Muscle layer of duodenum (tissue), 2 donors: ENCODE results near the gene CETN1.

Source experiments
- H3K27ac ChIP-seq: one replicate; pipeline ENCODE4 v1.7.0; 2013; ENCODE audit warnings: mild to moderate bottlenecking, low read length
- H3K27me3 ChIP-seq: one replicate; pipeline ENCODE4 v1.7.0; 2013; ENCODE audit warnings: low read depth, mild to moderate bottlenecking, control low read depth, low read length
- H3K36me3 ChIP-seq, 2 donors: one replicate each; pipeline ENCODE4 v1.7.0; 2013; ENCODE audit warnings: low read length in 2 of 2, control low read depth in 1 of 2, mild to moderate bottlenecking in 1 of 2; ENCODE audit not compliant: insufficient read depth in 2 of 2, control insufficient read depth in 1 of 2
- H3K4me1 ChIP-seq, 2 donors: one replicate each; pipeline ENCODE4 v1.7.0; 2013; ENCODE audit warnings: low read length in 2 of 2, mild to moderate bottlenecking in 2 of 2, control low read depth in 1 of 2, moderate library complexity in 1 of 2; ENCODE audit not compliant: insufficient read depth in 2 of 2, control insufficient read depth in 1 of 2
- H3K4me3 ChIP-seq, 2 donors: one replicate each; pipeline ENCODE4 v1.7.0; 2013; ENCODE audit warnings: low read length in 2 of 2, low read depth in 1 of 2, mild to moderate bottlenecking in 1 of 2
- H3K9me3 ChIP-seq, 2 donors: one replicate each; pipeline ENCODE4 v1.7.0; 2013; ENCODE audit warnings: low read length in 2 of 2, control low read depth in 1 of 2, mild to moderate bottlenecking in 1 of 2; ENCODE audit not compliant: control insufficient read depth in 1 of 2
- donor health status: healthy.

CETN1 gene

DNA sequence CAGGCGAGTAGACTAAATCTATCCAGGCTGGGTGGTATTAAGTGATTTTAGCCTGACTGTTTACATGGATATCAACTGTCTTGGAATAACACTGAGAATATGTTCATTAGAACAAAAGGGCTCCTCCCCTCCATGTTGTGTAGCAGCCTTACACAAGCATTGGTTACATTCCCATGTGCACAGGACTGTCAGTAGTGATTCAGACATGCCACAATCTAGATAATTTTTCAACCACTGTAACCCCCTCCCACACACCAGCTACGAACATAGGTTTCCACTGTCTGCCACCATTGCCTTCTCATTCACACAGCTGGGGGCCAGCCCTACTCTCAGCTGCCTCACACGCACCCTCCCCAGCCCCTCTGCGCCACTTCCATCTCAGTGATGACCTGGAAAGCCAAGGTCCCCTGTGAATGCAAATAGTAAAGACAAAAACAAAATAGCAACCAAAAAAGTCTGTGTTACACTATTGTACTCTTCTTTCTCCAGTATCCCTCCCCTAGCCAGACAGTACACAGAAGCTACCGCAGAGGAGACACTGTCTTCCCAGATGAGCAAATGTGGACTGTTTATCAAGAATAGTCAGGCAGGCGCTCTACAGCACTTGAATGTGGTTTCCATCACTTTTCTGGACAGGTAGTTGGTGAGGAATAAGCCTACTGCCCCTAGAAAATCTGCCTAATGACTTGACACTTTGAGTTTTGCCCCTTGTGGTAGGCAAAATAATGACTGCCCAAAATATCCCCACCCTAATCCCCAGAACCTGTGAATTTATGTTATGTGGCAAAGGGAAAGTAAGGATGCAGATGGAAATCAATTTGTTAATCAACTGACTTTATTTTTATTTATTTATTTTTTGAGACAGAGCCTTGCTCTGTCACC, 49.3 kb downstream of the CETN1 start:
- no peaks in the 10 kb centered on the region for H3K4me1 ChIP-seq
- H3K9me3 ChIP-seq, result no peaks in the 10 kb centered on the region
- H3K27me3 ChIP-seq, result no peaks in the 10 kb centered on the region
- no peak overlapping the region for H3K27ac ChIP-seq
- H3K36me3 ChIP-seq, result no peaks in the 10 kb centered on the region
- H3K4me3 ChIP-seq, result no peak overlapping the region

DNA sequence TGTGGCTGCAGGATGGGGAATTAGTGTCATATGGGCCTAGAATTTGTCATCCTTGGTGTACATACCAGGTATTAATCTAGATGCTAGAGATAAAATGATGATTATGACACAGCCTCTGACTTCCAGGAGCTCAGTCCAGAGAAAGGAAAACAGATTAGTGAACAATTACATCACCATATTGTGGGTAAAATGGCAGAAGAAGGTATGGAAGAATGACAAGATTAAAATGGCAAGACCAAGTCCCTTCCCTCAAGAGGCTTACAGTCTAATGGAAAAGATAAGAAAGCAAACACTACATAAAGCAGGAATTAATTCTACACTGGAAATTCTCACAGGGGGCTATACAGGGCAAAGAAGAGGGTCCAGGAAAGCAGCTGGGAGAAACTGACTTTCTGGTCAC, 51.4 kb downstream of the CETN1 start:
- no peaks in the 10 kb centered on the region for H3K9me3 ChIP-seq
- no peaks in the 10 kb centered on the region for H3K27me3 ChIP-seq
- no peak overlapping the region for H3K27ac ChIP-seq
- H3K4me1 ChIP-seq, result no peaks in the 10 kb centered on the region
- no peaks in the 10 kb centered on the region for H3K36me3 ChIP-seq
- H3K4me3 ChIP-seq, result no peak overlapping the region
